ENCODE data around the gene WDR43.

DNA sequence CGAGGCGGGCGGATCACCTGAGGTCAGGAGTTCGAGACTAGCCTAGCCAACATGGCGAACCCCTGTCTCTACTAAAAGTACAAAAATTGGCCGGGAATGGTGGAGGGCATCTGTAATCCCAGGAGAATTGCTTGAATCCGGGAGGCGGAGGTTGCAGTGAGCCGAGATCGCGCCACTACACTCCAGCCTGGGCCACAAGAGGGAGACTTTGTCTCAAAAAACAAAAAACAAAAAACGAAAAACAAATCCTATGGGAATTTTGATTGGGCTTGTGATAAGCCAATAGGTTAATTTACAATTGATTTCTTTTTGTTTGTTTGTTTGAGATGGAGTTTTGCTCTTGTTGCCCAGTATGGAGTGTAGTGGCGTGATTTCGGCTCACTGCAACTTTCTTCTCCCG lies 62.4 kb downstream of the WDR43 start:
- TF ChIP-seq EP300 (IDR thresholded peaks at IDR 0.05), result no peak
- TF ChIP-seq, protein P1, sequence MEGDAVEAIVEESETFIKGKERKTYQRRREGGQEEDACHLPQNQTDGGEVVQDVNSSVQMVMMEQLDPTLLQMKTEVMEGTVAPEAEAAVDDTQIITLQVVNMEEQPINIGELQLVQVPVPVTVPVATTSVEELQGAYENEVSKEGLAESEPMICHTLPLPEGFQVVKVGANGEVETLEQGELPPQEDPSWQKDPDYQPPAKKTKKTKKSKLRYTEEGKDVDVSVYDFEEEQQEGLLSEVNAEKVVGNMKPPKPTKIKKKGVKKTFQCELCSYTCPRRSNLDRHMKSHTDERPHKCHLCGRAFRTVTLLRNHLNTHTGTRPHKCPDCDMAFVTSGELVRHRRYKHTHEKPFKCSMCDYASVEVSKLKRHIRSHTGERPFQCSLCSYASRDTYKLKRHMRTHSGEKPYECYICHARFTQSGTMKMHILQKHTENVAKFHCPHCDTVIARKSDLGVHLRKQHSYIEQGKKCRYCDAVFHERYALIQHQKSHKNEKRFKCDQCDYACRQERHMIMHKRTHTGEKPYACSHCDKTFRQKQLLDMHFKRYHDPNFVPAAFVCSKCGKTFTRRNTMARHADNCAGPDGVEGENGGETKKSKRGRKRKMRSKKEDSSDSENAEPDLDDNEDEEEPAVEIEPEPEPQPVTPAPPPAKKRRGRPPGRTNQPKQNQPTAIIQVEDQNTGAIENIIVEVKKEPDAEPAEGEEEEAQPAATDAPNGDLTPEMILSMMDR (IDR thresholded peaks at IDR 0.05), result peak in 3 of 4 experiments; percentile 23 to 69 (median 56)

Measured in sigmoid colon (tissue), 4 donors.